ENCODE data around the gene NOTUM. TPM values are rescaled to one million over a fixed set of nuclear protein-coding genes. Genes with fewer than 3 reads are reported as not detected.
"Not testable (repeated sequence)": the region's sequence is repeated elsewhere in the genome, so short reads cannot be mapped to it uniquely, and the experiment has no call there.

NOTUM gene
- polyA plus RNA-seq, 12 donors = 1.9 to 7.7 (median 3.5) TPM; not detected in 2

DNA sequence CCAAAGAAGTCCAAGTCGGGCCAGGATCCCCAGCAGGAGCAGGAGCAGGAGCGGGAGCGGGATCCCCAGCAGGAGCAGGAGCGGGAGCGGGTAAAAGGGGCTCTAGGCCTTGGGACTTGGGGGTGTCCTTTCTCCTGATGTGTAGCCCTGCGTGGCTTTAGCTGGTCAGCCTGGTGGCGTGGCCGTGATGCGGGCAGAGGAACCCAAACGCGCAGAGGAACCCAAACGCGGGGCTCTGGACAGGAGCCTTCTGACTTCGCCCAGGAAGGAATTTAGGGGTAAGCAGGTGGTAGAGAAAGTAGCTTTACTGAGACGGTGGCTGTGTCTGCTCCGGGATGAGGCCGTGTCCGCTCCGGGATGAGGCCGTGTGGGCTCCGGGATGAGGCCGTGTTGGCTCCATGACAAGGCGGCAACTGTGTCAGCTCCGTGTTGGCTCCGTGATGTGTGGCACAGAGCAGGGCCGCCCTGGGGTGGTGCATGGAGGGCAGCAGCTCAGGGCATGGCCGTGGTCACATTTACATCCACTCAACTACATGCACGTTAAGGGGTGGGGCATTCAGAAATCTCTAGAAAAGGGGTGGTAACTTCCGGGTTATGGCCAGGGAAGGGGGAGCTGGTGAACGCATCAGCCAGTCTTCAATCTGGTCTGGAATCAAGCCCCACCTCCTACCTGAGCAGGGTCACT, 35.9 kb upstream of the NOTUM start:
- DNase-seq = no peak

DNA sequence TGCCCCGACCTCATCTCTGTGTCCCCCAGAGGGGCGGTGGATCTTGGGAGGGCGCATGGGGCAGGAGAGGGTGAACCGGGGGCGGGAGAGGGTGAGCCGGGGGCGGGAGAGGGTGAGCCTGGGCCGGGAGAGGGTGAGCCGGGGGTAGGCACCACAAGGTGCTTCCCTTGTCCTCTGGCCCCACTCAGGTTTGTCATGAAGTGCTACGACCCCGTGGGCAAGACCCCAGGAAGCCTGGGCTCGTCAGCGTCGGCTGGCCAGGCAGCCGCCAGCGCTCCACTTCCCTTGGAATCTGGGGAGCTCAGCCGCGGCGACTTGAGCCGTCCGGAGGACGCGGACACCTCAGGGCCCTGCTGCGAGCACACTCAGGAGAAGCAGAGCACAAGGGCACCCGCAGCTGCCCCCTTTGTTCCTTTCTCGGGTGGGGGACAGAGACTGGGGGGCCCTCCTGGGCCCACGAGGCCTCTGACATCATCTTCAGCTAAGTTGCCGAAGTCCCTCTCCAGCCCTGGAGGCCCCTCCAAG, 35.3 kb upstream of the NOTUM start:
- DNase-seq = no peak

DNA sequence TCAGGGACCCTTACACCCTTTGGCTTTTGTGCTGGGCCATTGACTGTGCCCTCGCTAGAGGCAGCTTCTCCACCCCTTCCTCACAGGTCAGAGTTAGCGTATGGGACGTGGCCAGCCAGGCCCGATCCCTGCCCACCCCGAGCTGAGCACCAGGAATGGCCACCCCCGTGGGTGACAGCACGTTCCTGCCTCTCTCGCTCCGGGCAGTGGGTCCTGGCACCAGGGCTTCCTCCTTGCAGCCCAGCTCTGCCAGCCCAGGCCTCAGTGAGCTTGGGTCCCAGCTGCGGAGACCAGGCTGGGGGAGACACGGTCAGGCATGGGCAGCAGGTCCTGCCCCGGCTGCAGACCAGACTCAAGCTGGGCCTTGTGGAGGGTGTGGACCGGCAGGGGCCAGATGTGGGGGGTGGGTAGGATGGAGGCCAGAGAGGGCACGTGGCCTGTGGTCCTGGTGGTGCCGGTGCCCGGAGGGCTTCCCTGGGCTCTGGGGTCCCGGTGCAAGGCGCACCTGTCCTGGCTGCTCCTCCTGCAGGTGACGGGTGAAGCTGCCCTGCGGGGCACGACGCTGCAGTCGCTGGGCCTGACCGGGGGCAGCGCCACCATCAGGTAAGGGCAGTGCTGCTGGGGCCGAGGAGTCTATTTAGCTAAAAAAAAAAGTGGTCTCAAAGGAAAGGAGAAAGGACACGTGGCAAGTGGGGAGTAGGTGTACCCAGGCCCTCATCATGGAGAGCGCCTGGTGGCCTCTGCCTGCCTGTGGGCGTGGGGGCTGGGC, 34.7 kb upstream of the NOTUM start:
- no peak for DNase-seq

DNA sequence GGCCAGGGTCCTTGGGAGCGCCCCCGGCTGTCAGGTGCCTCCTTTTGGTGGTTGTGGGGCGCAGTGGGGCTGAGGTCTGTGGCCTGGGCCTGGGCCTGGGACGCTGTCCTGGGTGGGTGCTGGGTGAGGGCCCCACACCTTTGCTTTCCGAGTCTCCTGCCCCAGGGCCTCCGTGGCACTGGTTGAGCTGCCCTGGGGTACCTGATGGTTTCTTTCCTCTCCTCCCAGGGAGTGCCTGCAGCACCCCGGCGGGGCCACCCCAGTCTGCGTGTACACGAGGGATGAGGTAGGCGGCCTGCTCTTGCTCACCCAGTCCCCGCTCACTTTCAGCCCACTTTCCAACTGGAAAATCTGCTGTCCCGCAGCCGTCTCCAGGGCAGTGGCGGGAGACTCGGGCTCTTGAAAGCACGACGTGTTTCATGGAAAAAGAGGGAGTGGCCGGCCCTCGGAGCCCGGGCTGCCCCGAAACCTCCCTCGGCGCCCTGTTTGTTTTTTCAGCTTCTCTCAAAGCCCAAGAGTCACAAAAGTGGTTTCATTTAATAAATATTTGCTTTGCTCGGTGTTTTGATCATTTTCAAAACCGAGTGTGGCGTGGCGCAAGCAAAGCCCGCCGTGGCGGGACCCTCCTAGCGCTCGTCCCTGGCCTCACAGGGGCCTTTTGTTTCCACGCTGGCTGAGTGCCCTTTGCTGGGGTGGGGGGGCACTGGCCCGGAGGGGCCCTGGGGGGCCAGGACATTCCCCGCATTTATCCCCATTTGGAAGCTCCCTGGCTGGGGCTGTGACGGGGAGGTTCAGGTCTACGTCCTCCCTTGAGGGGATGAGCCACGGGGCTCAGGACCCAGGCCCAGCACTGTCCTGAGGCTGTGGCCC, 33.8 kb upstream of the NOTUM start:
- no peak for DNase-seq

DNA sequence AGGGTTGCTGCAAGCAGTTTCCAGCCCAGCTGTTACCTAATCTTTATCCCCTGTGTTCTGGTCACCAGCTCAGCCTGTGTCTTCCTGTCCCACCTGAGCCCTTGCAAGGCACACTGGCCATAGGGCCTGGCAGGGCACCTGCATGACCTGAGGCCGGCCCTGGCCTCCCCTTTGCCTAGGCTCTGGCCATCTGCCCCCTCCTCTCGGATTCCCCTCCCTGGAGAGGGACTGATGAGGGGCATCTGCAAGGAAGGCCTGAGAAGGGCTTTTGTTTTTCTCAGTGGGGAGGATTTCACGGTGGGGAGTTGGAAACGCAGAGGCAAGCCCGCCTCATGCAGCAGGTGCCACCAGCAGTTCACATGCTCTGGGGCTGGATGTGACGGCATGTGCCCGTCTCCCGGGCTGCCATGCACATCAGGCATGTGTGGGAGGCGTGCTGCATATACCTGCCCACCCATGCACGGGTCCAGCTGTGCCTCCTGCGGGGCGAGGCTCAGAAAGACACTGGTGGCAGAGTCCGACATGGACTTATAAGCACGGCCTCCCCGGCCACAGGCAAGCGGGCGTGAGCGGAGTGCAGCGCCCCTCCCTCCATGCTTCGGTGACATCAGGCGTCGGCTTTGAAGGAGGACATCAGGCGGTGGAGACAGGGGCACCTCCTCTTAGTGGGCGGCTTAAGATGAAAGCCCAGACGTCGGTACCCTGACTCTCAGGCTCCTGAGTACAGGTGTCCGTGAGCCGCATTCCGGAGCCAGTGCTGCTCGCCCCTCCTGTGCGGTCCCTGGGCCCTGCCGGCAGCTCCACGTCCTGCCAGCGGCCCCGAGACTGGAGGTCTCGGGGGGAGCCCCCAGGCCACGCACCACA, 33.0 kb upstream of the NOTUM start:
- no peak for DNase-seq

DNA sequence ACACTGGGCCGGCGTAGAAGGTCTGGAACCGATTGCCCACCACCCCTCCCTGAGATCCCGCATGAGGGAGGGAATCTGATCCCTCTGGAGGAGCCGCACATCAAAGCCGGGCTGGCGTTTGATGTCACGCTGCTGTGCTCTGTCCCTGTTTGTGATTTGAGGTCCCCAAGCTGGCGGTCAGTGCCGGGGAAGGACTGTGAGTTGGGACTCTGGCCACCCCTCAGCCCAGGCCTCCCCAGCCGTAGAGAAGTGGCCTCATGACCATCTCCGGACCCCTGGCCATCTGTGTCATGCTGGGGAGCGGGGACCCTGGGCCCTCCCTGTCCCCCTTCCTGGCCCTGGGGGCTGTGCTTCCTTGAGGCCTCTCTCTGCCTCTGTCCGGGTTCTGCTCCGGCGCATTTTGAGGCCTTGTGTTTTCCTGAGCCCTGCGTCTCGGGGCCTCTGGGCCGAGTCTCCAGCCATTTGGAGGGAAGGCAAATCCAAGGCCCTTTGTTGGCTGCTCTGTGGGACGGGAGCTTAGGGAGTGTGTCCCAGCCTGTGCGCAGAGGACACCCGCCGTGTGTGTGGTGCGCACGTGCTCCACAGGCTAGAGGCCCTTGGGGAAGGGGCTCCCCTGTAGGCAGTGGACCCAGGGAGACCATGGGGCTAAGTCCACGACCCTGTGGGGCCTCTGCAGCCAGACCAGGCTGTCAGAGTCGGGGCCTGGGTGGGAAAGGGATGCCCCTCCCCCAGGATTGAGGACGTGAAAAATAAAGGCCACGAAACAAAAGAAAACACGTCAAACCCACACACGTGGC, 31.5 kb upstream of the NOTUM start:
- DNase-seq = no peak

DNA sequence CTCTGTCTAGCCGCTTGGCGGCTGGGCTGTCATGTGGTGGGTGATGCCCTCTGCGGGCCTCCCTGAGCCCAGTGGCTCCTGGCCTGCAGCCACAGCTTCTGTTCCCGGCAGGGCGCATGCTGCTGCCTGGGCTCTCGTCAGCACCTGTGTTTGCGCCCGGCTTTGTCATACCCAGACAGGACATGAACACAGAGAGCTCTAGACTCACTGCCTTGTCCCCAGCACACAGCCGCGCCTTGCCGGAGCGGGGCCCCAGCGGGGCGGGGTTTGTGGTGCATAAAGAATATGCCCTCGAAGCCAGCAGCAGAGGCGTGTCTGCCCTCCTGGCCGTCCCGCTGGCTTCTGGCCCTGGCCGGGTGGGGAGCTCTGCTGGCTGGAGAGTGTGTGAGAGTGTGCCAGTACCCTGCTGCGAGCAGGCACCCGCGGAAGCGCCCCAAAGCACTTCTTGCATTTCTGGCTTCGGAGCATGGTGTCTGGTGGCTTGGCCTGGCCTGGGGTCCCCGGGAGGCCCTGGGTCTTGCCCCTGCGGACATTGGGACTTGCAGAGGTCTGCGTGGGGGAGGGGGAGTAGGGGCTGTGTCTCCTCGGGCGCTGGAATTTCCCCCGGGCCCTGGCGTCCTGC, 30.8 kb upstream of the NOTUM start:
- DNase-seq = peak; percentile 48

DNA sequence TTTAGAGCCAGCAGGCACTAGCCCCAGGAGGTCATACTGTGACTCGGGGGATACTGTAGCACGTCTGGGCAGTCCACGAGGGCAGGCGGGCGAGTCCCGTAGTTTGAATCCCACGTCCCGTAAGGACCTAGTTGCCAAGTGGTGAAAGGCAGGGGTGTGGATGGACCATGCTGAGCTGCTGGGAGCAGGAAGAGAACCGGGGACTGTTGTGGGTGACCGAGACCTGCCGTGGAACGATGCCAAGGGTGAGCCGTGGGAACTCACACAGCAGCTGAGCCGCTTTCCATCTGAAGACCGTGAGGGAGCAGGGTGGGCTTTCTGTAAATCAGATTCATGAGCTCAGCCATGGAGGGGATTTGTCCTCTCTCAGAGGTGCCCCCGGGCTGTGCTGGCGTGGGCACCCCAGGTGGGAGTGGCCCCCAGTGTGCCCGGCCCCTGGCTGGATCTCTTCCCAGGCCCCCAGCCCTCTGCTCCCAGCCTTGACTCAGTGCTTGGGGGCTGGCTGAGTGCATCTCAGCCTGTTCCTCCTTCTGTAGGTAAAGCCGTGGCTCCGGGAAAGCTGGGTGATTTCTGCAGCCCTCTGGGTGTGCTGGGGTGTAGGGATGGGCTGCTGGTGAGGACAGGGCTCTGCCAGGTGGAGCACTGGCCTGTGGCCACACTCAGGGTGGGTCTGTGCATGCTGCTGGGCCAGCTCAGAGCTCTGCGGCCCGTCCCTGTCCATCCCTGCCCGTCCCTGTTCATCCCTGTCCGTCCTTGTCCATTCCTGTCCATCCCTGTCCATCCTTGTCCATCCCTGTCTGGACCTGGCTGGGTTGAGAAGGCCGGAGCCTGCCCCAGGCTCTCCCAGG, 30.1 kb upstream of the NOTUM start:
- DNase-seq = no peak

DNA sequence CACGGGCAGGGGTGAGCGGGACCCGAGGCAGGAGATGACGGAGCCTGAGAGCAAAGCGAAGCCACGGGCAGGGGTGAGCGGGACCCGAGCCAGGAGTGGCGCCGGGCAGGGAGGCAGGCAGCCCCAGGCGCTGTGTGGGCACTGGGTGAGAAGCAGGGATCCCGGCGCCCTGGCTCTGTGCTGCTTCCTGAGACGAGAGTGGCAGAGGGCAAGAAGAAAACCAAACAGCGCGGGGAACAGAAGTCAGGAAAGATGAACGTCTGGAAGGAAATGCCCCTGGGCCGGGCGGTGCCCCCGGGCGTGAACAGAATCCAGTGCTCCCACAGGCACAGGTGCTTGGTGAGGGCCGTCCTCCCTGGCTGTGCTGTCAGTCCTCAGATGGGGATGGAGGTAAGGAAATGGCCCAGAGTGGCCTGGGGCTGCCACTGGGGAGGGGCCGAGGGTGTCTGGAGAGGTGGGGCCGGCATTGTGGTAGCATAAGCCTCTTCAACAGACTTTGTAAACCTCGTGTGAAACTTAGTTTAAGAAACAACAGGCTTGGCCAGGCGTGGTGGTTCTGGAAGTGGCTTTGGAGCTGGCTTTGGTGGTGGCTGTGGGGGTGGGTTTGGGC, 26.3 kb upstream of the NOTUM start:
- DNase-seq = no peak

DNA sequence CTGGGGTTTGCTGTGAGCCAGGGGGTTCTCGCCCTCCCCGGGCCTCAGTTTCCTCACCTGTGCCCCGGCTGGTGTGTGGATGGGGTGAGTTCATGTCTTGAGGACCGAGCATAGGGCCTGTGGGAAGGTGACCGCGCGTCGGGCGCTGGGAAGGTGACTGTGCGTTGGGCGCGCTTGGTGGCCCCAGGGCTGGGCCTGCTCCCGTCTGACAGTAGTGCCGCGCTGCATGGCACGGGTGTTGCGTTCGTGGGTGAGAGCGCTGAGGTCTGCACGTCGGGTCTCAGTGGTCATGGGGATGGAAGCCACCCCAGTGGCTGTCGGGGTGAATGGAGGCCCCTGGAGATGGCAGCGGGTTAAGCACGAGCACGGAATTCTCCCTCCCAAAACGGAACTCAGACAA, 25.6 kb upstream of the NOTUM start:
- DNase-seq = no peak

DNA sequence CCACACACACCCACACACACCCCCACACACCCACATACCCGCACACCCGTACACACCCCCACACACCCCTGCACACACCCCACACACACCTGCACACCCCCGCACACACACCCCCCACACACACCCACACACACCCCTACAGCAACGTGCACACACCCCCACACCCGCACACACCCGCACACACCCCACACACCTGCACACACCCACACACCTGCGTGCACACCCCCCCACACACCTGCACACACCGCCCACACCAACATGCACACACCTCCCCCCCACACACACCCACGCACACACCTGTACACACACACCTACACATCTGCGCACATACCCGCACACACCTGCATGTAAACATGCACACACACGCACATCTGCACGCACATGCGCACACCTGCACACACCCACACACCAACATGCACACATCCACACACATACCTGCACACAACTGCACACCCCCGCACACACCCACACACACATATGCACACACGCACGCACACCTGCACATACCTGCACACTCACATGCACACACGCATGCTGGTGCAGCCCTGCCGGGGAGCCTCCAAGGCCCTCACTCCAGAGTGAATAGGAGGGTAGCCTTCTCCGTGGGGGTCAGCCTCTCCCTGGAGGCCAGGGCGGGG, 23.9 kb upstream of the NOTUM start:
- DNase-seq = no peak

DNA sequence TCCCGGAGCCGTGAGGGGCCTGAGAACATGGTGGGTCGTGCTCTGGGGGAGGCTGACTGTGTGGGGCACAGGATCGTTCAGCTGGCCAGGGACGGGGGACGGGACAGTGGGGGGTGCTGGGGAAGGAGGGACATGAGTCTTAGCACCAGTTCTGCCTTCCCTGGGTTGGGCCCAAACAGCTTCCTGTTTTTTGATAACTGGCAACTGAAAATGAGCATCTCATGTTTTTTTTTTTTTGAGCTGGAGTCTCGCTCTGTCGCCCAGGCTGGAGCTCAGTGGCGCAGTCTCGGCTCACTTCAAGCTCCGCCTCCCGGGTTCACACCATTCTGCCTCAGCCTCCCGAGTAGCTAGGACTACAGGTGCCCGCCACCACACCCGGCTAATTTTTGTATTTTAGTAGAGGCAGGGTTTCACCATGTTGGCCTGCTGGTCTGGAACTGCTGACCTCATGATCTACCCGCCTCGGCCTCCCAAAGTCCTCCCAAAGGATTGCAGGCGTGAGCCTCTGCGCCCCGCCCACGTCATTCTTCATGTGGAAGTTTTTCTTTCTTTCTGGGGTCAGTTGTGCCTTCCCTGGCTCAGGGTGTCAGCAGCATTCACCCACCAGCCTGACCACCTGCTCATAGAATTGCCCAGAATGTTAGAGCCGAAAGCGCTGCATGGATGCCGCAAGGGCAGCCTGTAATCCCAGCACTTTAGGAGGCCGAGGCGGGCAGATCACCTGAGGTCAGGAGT, 22.8 kb upstream of the NOTUM start:
- DNase-seq = no peak

DNA sequence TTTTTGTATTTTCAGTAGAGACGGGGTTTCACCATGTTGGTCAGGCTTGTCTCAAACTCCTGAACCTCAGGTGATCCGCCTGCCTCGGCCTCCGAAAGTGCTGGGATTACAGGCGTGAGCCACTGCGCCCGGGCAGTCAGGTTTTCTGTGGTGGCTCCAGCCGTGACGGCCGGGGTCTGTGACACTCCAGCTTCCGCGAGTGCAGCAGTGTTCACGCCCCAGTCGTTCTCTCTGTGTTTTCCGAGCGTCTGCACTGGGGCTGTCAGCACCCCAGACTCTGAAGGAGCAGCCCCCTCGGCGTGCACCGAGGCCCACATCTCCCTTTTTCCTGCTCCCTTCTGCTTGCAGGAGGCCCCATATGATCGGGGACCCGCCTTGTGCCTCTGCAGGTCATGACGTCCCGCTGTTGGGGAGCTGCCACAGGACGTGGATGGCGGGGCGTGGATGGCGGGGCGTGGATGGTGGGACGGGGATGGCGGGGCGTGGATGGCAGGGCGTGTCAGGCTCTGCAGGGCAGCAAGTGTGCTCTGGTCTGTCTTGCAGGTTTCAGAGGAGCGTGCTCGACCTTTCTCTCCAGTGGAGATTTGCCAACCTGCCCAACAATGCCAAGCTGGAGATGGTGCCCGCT, 22.1 kb upstream of the NOTUM start:
- no peak for DNase-seq

DNA sequence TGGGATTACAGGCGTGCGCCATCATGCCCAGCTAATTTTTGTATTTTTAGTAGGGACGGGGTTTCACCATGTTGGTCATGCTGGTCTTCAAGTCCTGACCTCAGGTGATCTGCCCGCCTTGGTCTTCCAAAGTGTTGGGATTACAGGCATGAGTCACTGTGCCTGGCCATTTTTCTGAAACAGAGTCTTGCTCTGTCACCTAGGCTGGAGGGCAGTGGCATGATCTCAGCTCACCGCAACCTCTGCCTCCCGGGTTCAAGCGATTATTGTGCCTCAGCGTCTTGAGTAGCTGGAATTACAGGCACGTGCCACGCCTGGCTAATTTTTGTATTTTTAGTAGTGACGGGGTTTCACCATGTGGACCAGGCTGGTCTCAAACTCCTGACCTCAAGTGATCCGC, 20.5 kb upstream of the NOTUM start:
- not testable (repeated sequence) for DNase-seq

DNA sequence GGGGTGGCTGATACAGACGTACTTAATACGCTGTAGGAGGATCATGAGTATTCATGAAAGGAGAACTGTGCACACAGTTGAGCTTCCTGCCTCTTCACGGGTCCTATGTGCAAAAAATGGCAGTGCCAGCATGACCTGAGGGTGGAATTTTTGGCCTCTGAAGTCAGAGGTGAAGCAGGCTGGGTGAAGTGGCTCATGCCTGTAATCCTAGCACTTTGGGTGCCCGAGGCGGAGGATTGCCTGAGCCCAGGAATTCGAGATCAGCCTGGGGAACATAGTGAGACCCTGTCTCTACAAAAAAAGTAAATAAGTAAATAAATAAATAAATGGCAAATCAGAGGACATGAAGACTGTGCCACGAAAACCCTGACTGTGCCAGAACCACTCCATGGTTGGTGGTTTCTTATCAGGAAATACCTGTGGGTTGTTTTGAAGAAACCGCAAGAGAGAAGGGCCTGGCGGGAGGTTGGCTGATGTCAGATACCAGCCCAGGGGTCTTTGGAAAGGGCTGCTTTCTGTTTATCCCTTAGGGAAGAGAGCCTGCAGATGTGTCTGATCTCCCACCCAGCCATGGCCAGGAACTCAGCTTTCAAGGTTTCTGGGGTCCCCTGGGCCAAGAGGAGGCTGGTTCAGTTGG, 19.8 kb upstream of the NOTUM start:
- no peak for DNase-seq

DNA sequence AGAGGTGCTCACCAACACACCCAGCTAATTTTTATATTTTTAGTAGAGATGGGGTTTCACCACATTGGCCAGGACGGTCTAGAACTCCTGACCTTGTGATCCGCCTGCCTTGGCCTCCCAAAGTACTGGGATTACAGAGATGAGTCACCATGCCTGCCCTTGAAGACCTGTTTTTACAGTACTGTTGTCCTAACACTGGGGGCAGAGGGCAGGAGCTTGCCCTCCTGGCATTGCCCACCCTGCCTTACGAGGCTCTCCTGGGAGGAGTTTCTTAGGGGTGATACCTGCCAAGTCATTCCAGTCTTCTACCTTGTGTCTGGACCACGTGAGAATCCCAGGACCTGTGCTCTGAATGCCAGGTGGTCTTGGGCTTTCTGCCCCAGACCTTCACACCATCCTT, 19.1 kb upstream of the NOTUM start:
- DNase-seq = no peak

All from muscle of arm (tissue), 12 donors.